HepG2 (cell line): ENCODE measurements around the gene GNAI2. TPM values are rescaled to one million over a fixed set of nuclear protein-coding genes. Genes with fewer than 3 reads are reported as not detected.
A peak's percentile ranks its signal among the peaks of the same experiment; 100 is the strongest.

Experiments used
- AHR ChIP-seq: IDR thresholded peaks from 2 replicates; pipeline ENCODE4 v1.6.1; 2018; ENCODE audit warnings: missing genetic modification reagents, missing compliant biosample characterization
- DR1 ChIP-seq: sonication (generic); formaldehyde crosslinking; IDR thresholded peaks from 2 replicates; pipeline ENCODE4 v1.8.0; 2021; ENCODE audit warnings: mild to moderate bottlenecking, missing genetic modification reagents, inconsistent platforms
- FOXP1 ChIP-seq, 2 experiments: fragments of 450-650 bp in 1 of 2; IDR thresholded peaks; 2 replicates each; pipeline ENCODE4 v1.6.1; 2017 to 2018; ENCODE audit warnings: antibody characterized with exemption in 1 of 2
- HNF4G ChIP-seq, 2 experiments: sonication (generic) in 1 of 2; formaldehyde crosslinking in 1 of 2; IDR thresholded peaks; 2 replicates each; pipeline versions ENCODE4 v1.4.0 to v1.6.1; 2011 to 2020; ENCODE audit warnings: borderline replicate concordance in 2 of 2, low read depth in 2 of 2, mild to moderate bottlenecking in 2 of 2, low read length in 1 of 2, missing genetic modification reagents in 1 of 2, moderate library complexity in 1 of 2
- KAT2B ChIP-seq: fragments of 150-350 bp; IDR thresholded peaks from 2 replicates; pipeline ENCODE4 v1.6.1; 2014; ENCODE audit warnings: low read depth, low read length, borderline replicate concordance
- NFKB2 ChIP-seq: sonication (generic); formaldehyde crosslinking; IDR thresholded peaks from 2 replicates; pipeline ENCODE4 v1.4.0; 2020; ENCODE audit warnings: missing genetic modification reagents, borderline replicate concordance
- NFKBIZ ChIP-seq: IDR thresholded peaks from 2 replicates; pipeline ENCODE4 v1.6.1; 2018; ENCODE audit warnings: missing genetic modification reagents, missing compliant biosample characterization
- NFRKB ChIP-seq: fragments of 450-650 bp; IDR thresholded peaks from 2 replicates; pipeline ENCODE4 v1.6.1; 2017
- RCOR2 ChIP-seq: IDR thresholded peaks from 2 replicates; pipeline ENCODE4 v1.6.1; 2016; ENCODE audit warnings: missing biosample characterization, missing genetic modification reagents
- SP2 ChIP-seq: sonication (generic); formaldehyde crosslinking; IDR thresholded peaks from 2 replicates; pipeline ENCODE4 v1.5.1; 2020; ENCODE audit warnings: mild to moderate bottlenecking, missing genetic modification reagents
- SRSF1 ChIP-seq: fragments of 200-400 bp; formaldehyde crosslinking; optimal IDR thresholded peaks from 2 replicates; pipeline ENCODE3; 2017; ENCODE audit warnings: mild to moderate bottlenecking, low read depth, low read length, moderate library complexity
- ZBTB42 ChIP-seq: sonication (generic); formaldehyde crosslinking; IDR thresholded peaks from 2 replicates; pipeline ENCODE4 v1.5.0; 2020; ENCODE audit warnings: mild to moderate bottlenecking, missing genetic modification reagents
- ZNF326 ChIP-seq: sonication (generic); formaldehyde crosslinking; IDR thresholded peaks from 2 replicates; pipeline ENCODE4 v1.4.0; 2020; ENCODE audit warnings: missing genetic modification reagents, borderline replicate concordance
- ZNF431 ChIP-seq: sonication (generic); formaldehyde crosslinking; IDR thresholded peaks from 2 replicates; pipeline ENCODE4 v1.9.0; 2022; ENCODE audit warnings: missing genetic modification reagents, low read depth, mild to moderate bottlenecking, borderline replicate concordance
- ZNF644 ChIP-seq: IDR thresholded peaks from 2 replicates; pipeline ENCODE4 v1.6.1; 2016; ENCODE audit warnings: low read depth
- ZNF775 ChIP-seq: sonication (generic); formaldehyde crosslinking; IDR thresholded peaks from 2 replicates; pipeline ENCODE4 v1.4.0; 2020; ENCODE audit warnings: missing genetic modification reagents, mild to moderate bottlenecking, moderate library complexity, borderline replicate concordance
- ZNF780A ChIP-seq: sonication (generic); formaldehyde crosslinking; IDR thresholded peaks from 2 replicates; pipeline ENCODE4 v1.8.0; 2022; ENCODE audit warnings: mild to moderate bottlenecking, missing genetic modification reagents, moderate library complexity
- polyA plus RNA-seq, 8 experiments: library from polyadenylated mRNA; depleted of rRNA in 3 of 8; stranded (reverse) in 7 of 8; unstranded in 1 of 8; fragments of >200 nt; fragmentation: Illumina TruSeq in 4 of 8; extraction: Trizol in 4 of 8; gene quantifications; 2 replicates each; pipeline versions ENCODE4 v1.2.1 to v1.2.3, GENCODE V29; 2011 to 2016; ENCODE audit warnings: low read depth in 4 of 8, missing spikeins in 1 of 8, mixed read lengths in 1 of 8; ENCODE audit not compliant: insufficient read depth in 1 of 8
- total RNA-seq, 5 experiments: library from RNA; depleted of rRNA; stranded (reverse); fragments of >200 nt; fragmentation: Illumina TruSeq; extraction: Trizol; gene quantifications; 2 replicates each; pipeline ENCODE4 v1.2.3, GENCODE V29; 2016; ENCODE audit warnings: low read depth in 1 of 5
- TF ChIP-seq, protein P1 (sequence below): sonication (generic); formaldehyde crosslinking; conservative IDR thresholded peaks from 2 replicates; pipeline ENCODE4 v1.5.0; 2020; ENCODE audit warnings: missing genetic modification reagents
- TF ChIP-seq, protein P2 (sequence below): sonication (generic); formaldehyde crosslinking; IDR thresholded peaks from 2 replicates; pipeline ENCODE4 v1.4.0; 2020; ENCODE audit warnings: missing genetic modification reagents
- TF ChIP-seq, protein P3 (sequence below): sonication (generic); formaldehyde crosslinking; IDR thresholded peaks from 2 replicates; pipeline ENCODE4 v1.4.0; 2020; ENCODE audit warnings: low read depth, mild to moderate bottlenecking, missing genetic modification reagents

The GNAI2 gene
- total and polyA plus RNA-seq, 2 of the 13 experiments (the other 11 are each of a cell fraction or from before 2014, with no cell fraction given): 51.1 to 66.2 TPM

DNA sequence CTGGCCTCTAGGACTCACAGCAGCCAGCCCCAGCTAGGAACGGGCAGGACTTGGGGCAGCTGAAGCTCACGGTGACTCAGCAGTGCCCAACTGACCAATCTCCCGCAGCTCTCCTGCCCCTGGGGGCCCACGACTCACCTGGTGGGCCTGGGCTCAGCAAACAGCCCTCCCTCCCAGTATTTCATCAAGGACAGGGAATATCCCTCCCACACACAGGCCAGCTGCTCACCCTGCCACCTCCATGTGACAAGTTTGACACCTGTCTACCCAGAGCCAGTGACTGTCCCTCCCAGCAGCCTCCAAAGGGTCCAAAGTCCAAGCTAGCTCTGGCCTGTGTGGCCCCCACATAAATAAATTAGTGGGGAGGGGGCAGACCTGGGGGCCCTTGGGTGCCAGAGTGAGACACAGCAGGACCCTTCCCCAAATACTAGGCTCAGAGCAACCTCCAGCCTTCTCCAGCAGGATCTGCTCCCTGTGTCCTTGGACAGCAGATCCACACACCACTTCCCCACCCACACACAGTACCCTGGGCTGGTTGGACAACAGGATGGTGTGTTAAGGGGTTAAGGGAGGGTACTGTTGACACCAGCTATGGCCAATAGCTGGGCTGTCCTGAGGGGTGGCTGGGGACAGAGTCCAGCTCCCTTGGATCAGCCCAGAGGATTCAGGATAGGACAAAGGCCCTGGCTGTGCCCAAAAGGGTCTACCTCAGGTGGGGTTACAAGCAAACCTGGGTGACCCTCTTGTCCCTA, 40.3 kb upstream of the GNAI2 start (continued):
- peak; percentile 47 for TF ChIP-seq NFKB2 (CRISPR knock-in tag)
- peak; percentile 91; the same call in 1 of the 2 replicates for TF ChIP-seq ZNF780A (CRISPR knock-in tag)
- TF ChIP-seq ZNF775 (CRISPR knock-in tag): peak; percentile 71; the same call in 1 of the 2 replicates
- TF ChIP-seq, protein P1, sequence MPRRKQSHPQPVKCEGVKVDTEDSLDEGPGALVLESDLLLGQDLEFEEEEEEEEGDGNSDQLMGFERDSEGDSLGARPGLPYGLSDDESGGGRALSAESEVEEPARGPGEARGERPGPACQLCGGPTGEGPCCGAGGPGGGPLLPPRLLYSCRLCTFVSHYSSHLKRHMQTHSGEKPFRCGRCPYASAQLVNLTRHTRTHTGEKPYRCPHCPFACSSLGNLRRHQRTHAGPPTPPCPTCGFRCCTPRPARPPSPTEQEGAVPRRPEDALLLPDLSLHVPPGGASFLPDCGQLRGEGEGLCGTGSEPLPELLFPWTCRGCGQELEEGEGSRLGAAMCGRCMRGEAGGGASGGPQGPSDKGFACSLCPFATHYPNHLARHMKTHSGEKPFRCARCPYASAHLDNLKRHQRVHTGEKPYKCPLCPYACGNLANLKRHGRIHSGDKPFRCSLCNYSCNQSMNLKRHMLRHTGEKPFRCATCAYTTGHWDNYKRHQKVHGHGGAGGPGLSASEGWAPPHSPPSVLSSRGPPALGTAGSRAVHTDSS: no peak
- TF ChIP-seq FOXP1 (IDR thresholded peaks at IDR 0.05): peak; percentile 59
- peak; percentile 74 for TF ChIP-seq FOXP1 (CRISPR knock-in tag; IDR thresholded peaks at IDR 0.05)
- TF ChIP-seq HNF4G (IDR thresholded peaks at IDR 0.05; ENCODE audit: borderline replicate concordance, low read depth, low read length): peak; percentile 46
- peak; percentile 77; the same call in 1 of the 2 replicates for TF ChIP-seq HNF4G (CRISPR knock-in tag; IDR thresholded peaks at IDR 0.05; ENCODE audit: borderline replicate concordance, low read depth)
- peak; percentile 67 for TF ChIP-seq SP2 (CRISPR knock-in tag)
- TF ChIP-seq AHR (CRISPR knock-in tag): peak; percentile 29; the same call in 1 of the 2 replicates
- peak; percentile 76; the same call in 1 of the 2 replicates for TF ChIP-seq ZBTB42 (CRISPR knock-in tag)
- peak; percentile 41; the same call in 1 of the 2 replicates for TF ChIP-seq DR1 (CRISPR knock-in tag)
- peak; percentile 34; the same call in 1 of the 2 replicates for TF ChIP-seq ZNF644
- peak; percentile 14; the same call in 1 of the 2 replicates for TF ChIP-seq RCOR2 (CRISPR knock-in tag)
- TF ChIP-seq, protein P2, sequence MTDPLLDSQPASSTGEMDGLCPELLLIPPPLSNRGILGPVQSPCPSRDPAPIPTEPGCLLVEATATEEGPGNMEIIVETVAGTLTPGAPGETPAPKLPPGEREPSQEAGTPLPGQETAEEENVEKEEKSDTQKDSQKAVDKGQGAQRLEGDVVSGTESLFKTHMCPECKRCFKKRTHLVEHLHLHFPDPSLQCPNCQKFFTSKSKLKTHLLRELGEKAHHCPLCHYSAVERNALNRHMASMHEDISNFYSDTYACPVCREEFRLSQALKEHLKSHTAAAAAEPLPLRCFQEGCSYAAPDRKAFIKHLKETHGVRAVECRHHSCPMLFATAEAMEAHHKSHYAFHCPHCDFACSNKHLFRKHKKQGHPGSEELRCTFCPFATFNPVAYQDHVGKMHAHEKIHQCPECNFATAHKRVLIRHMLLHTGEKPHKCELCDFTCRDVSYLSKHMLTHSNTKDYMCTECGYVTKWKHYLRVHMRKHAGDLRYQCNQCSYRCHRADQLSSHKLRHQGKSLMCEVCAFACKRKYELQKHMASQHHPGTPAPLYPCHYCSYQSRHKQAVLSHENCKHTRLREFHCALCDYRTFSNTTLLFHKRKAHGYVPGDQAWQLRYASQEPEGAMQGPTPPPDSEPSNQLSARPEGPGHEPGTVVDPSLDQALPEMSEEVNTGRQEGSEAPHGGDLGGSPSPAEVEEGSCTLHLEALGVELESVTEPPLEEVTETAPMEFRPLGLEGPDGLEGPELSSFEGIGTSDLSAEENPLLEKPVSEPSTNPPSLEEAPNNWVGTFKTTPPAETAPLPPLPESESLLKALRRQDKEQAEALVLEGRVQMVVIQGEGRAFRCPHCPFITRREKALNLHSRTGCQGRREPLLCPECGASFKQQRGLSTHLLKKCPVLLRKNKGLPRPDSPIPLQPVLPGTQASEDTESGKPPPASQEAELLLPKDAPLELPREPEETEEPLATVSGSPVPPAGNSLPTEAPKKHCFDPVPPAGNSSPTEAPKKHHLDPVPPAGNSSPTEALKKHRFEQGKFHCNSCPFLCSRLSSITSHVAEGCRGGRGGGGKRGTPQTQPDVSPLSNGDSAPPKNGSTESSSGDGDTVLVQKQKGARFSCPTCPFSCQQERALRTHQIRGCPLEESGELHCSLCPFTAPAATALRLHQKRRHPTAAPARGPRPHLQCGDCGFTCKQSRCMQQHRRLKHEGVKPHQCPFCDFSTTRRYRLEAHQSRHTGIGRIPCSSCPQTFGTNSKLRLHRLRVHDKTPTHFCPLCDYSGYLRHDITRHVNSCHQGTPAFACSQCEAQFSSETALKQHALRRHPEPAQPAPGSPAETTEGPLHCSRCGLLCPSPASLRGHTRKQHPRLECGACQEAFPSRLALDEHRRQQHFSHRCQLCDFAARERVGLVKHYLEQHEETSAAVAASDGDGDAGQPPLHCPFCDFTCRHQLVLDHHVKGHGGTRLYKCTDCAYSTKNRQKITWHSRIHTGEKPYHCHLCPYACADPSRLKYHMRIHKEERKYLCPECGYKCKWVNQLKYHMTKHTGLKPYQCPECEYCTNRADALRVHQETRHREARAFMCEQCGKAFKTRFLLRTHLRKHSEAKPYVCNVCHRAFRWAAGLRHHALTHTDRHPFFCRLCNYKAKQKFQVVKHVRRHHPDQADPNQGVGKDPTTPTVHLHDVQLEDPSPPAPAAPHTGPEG (CRISPR knock-in tag): no peak; the same call in 1 of the 2 replicates
- TF ChIP-seq KAT2B: no peak
- TF ChIP-seq, protein P3, sequence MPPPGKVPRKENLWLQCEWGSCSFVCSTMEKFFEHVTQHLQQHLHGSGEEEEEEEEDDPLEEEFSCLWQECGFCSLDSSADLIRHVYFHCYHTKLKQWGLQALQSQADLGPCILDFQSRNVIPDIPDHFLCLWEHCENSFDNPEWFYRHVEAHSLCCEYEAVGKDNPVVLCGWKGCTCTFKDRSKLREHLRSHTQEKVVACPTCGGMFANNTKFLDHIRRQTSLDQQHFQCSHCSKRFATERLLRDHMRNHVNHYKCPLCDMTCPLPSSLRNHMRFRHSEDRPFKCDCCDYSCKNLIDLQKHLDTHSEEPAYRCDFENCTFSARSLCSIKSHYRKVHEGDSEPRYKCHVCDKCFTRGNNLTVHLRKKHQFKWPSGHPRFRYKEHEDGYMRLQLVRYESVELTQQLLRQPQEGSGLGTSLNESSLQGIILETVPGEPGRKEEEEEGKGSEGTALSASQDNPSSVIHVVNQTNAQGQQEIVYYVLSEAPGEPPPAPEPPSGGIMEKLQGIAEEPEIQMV (CRISPR knock-in tag): peak; percentile 74; the same call in 1 of the 2 replicates
- TF ChIP-seq NFRKB: no peak
- TF ChIP-seq SRSF1: peak; percentile 67
- peak; percentile 95 for TF ChIP-seq ZNF431 (CRISPR knock-in tag)
- TF ChIP-seq NFKBIZ (CRISPR knock-in tag): no peak; the same call in 1 of the 2 replicates
- TF ChIP-seq ZNF326 (CRISPR knock-in tag): no peak
